NCI-H748 (cell line): Measurements from ENCODE around the gene TUSC2.

Source experiments
- DNase-seq: peaks from one replicate; lab custom pipeline; 2025; ENCODE audit not compliant: unreplicated experiment; lab: John Stamatoyannopoulos, UW

The TUSC2 gene

GRCh38 chr3:50275141-50275995 is 52.7 kb downstream of the TUSC2 start:
- DNase-seq: no peak
